ENCODE data around the gene CDK14. TPM values are rescaled to one million over a fixed set of nuclear protein-coding genes. Genes with fewer than 3 reads are reported as not detected.

The CDK14 gene
- total RNA-seq, 4 donors from 2014 or later = 3.3 to 61.6 (median 38.7) TPM

- Histone ChIP-seq H3K9me3 (no peaks in the 10 kb centered on the region), H3K27ac (no peak overlapping the region), H3K4me1 (no peaks in the 10 kb centered on the region), H3K4me3 (no peak overlapping the region), H3K27me3 (no peaks in the 10 kb centered on the region), H3K36me3 (no peaks in the 10 kb centered on the region)
- no peak for DNase-seq
- TF ChIP-seq, protein P1, sequence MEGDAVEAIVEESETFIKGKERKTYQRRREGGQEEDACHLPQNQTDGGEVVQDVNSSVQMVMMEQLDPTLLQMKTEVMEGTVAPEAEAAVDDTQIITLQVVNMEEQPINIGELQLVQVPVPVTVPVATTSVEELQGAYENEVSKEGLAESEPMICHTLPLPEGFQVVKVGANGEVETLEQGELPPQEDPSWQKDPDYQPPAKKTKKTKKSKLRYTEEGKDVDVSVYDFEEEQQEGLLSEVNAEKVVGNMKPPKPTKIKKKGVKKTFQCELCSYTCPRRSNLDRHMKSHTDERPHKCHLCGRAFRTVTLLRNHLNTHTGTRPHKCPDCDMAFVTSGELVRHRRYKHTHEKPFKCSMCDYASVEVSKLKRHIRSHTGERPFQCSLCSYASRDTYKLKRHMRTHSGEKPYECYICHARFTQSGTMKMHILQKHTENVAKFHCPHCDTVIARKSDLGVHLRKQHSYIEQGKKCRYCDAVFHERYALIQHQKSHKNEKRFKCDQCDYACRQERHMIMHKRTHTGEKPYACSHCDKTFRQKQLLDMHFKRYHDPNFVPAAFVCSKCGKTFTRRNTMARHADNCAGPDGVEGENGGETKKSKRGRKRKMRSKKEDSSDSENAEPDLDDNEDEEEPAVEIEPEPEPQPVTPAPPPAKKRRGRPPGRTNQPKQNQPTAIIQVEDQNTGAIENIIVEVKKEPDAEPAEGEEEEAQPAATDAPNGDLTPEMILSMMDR (IDR thresholded peaks at IDR 0.05) = no peak
- TF ChIP-seq POLR2A (IDR thresholded peaks at IDR 0.05) = no peak
- intact Hi-C loops (cut with DNase I; ENCODE audit: low total_unique reads) = no loop called here
Measured at GRCh38 chr7:91243591-91244301, 647.6 kb downstream of the CDK14 start.

DNA sequence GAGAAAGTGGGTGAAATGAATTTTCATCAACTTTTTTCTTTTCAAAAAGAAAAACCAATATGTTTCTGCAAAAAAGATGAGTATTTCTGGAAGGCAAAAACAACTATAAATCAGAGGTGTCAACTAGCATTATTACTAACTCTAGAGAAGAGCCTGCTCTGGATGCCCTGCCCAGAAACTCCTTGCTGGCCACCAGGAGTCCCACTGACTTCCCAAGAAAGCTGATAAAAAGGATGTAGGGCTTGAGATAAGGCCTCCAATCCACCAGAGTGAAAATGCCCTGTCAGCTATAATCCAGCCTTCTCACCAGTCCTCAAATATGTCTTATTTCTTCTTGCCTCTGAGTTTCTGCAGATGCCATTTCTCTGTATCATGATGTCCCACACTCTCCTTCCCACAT is 651.4 kb downstream of the CDK14 start:
- Histone ChIP-seq H3K4me3 (no peak overlapping the region), H3K4me1 (no peaks in the 10 kb centered on the region), H3K27ac (no peak overlapping the region), H3K36me3 (no peaks in the 10 kb centered on the region), H3K9me3 (no peaks in the 10 kb centered on the region), H3K27me3 (no peaks in the 10 kb centered on the region)
- TF ChIP-seq POLR2A (IDR thresholded peaks at IDR 0.05) = no peak
- TF ChIP-seq, protein P1 (IDR thresholded peaks at IDR 0.05) = no peak
- no peak for DNase-seq
- intact Hi-C loops (cut with DNase I; ENCODE audit: low total_unique reads) = no loop called here

DNA sequence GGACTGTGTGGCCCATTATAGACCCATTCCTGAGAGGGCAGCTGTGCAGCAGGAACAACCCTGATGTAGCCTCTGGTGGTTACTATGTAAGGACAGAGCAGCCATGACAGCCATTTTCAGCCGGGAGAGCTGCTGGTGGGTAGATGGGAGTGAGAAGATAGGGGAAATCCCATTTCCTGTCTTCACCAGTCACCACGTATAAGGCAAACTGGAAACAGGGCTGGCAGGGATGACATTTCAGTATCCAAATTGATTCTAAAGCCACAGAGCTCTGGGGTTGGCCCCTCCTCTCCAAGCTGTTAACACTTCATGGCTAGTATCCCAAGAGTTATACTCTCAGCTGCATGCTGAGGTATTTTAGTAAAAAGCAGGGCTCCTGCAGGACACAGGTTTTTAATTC is 652.9 kb downstream of the CDK14 start:
- Histone ChIP-seq H3K27ac (no peak overlapping the region), H3K27me3 (no peaks in the 10 kb centered on the region), H3K36me3 (no peaks in the 10 kb centered on the region), H3K4me1 (no peaks in the 10 kb centered on the region), H3K4me3 (no peak overlapping the region), H3K9me3 (no peaks in the 10 kb centered on the region)
- intact Hi-C loops (cut with DNase I; ENCODE audit: low total_unique reads) = no loop called here
- no peak for DNase-seq
- TF ChIP-seq, protein P1 (IDR thresholded peaks at IDR 0.05) = no peak
- TF ChIP-seq POLR2A (IDR thresholded peaks at IDR 0.05) = no peak

DNA sequence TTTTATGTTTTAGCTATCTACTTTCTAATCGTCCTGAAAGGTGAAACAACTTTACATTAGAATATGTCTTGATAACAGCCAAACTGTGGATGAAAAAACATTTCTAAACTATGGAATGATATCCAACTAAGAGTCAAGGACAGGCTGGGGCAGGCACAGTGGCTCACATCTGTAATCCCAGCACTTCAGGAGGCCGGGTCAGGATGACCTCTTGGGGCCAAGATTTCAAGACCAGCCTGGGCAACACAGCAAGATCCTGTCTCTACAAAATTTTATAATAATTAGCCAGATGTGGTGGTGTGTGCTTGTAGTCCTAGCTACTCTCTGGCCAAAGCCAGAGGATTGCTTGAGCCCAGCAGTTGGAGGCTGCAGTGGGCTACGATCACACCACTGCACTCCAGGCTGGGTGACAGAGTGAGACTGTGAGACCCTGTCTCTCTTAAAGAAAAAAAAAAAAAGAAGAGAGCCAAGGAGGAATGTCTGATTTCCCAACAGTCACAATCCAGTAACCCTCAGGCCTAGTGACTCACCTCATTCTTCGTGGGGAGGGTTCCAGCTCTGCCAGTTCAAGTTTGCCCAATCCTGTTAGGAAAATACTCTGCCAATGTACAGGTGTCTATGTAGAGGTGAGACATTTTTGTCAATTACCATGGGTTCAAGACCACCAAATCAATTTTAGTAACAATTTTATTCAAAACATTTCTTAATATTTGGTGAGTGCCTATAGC is 653.5 kb downstream of the CDK14 start:
- Histone ChIP-seq H3K27me3 (no peaks in the 10 kb centered on the region), H3K9me3 (no peaks in the 10 kb centered on the region), H3K36me3 (no peaks in the 10 kb centered on the region), H3K4me3 (no peak overlapping the region), H3K27ac (no peak overlapping the region), H3K4me1 (no peaks in the 10 kb centered on the region)
- TF ChIP-seq, protein P1 (IDR thresholded peaks at IDR 0.05) = no peak
- no peak for TF ChIP-seq POLR2A (IDR thresholded peaks at IDR 0.05)
- no peak for DNase-seq
- intact Hi-C loops (cut with DNase I; ENCODE audit: low total_unique reads) = no loop called here

DNA sequence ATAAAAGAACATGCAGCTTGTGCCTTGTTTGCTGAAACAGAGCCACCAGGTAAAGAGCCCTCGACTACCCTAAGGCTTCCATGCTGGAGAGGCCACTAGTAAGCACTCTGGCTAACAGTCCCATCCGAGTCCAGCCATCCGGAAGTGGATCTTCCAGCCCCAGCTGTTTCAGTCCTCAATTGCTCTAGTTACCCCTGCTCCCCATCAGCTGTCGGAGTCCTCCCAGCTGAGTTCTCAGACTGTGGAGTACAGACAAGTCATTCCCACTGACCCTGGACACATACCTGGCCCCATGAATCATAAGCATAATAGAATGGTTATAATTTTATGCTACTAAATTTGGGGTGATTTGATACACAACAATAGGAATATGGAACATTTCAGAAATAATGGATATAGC is 654.6 kb downstream of the CDK14 start:
- no peak for DNase-seq
- Histone ChIP-seq H3K27ac (no peak overlapping the region), H3K9me3 (no peaks in the 10 kb centered on the region), H3K36me3 (no peaks in the 10 kb centered on the region), H3K27me3 (no peaks in the 10 kb centered on the region), H3K4me1 (no peaks in the 10 kb centered on the region), H3K4me3 (no peak overlapping the region)
- intact Hi-C loops (cut with DNase I; ENCODE audit: low total_unique reads) = no loop called here
- TF ChIP-seq POLR2A (IDR thresholded peaks at IDR 0.05) = no peak
- TF ChIP-seq, protein P1 (IDR thresholded peaks at IDR 0.05) = no peak
